HEK293 (cell line): Measurements from ENCODE around the gene HGFAC.
A peak's percentile ranks its signal among the peaks of the same experiment; 100 is the strongest.

Source experiments
- CTCF ChIA-PET: fragments of 350-600 bp; formaldehyde crosslinking; extraction: SDS; loops from one replicate; lab custom pipeline; 2021; ENCODE audit warnings: antibody characterized with exemption; lab: Yijun Ruan, JAX
- POLR2A ChIA-PET: fragments of 300-600 bp; formaldehyde crosslinking; extraction: SDS; loops from one replicate; lab custom pipeline; 2020; ENCODE audit warnings: antibody characterized with exemption, inconsistent platforms; lab: Yijun Ruan, JAX
- H3K27ac ChIP-seq: fragments of 200-500 bp; sonication (Bioruptor generic); 2 replicates; pipeline ENCODE4 v1.5.1; 2014; ENCODE audit warnings: low read depth, low read length, control low read depth, inconsistent platforms; ENCODE audit errors: extremely low read depth
- H3K36me3 ChIP-seq, 2 experiments: fragments of 200-500 bp in 1 of 2; sonication (Bioruptor generic) in 1 of 2; 1 replicate in 1 of 2; 2 replicates in 1 of 2; pipeline ENCODE4 v1.5.1; 2014 to 2017; ENCODE audit warnings: inconsistent platforms in 2 of 2, low read length in 2 of 2; ENCODE audit not compliant: control insufficient read depth in 2 of 2, insufficient read depth in 1 of 2
- H3K4me1 ChIP-seq: fragments of 200-500 bp; sonication (Bioruptor generic); 2 replicates; pipeline ENCODE4 v1.5.1; 2014; ENCODE audit warnings: mild to moderate bottlenecking, low read length, inconsistent platforms; ENCODE audit not compliant: control insufficient read depth, insufficient read depth
- H3K4me3 ChIP-seq: 2 replicates; pipeline ENCODE4 v1.5.1; 2011; ENCODE audit warnings: low read depth, mild to moderate bottlenecking, control low read depth, low read length, moderate library complexity
- H3K9me3 ChIP-seq: fragments of 200-500 bp; sonication (Bioruptor generic); 2 replicates; pipeline ENCODE4 v1.5.1; 2014; ENCODE audit warnings: low read depth, low read length, inconsistent platforms; ENCODE audit not compliant: control insufficient read depth, insufficient read depth
- BCL11A ChIP-seq: fragments of 450-650 bp; formaldehyde crosslinking; IDR thresholded peaks from 2 replicates; pipeline ENCODE4 v1.5.1; 2016; ENCODE audit warnings: low read depth, missing biosample characterization, missing genetic modification characterization
- GLIS1 ChIP-seq: fragments of 450-650 bp; formaldehyde crosslinking; IDR thresholded peaks from 2 replicates; pipeline ENCODE4 v1.5.1; 2016; ENCODE audit warnings: missing biosample characterization, missing genetic modification characterization
- GLIS2 ChIP-seq: fragments of 450-650 bp; formaldehyde crosslinking; IDR thresholded peaks from 2 replicates; pipeline ENCODE4 v1.5.1; 2016; ENCODE audit warnings: missing biosample characterization, missing genetic modification characterization
- IKZF3 ChIP-seq: fragments of 450-650 bp; IDR thresholded peaks from 2 replicates; pipeline ENCODE4 v1.5.0; 2018; ENCODE audit warnings: missing biosample characterization, mild to moderate bottlenecking, missing genetic modification characterization, moderate library complexity
- KLF10 ChIP-seq: fragments of 450-650 bp; IDR thresholded peaks from 2 replicates; pipeline ENCODE4 v1.5.1; 2018; ENCODE audit warnings: missing biosample characterization, mild to moderate bottlenecking, missing genetic modification characterization
- KLF8 ChIP-seq: fragments of 450-650 bp; formaldehyde crosslinking; IDR thresholded peaks from 2 replicates; pipeline ENCODE4 v1.5.1; 2016; ENCODE audit warnings: missing biosample characterization, missing genetic modification characterization
- KLF9 ChIP-seq: fragments of 450-650 bp; formaldehyde crosslinking; IDR thresholded peaks from 2 replicates; pipeline ENCODE4 v1.5.1; 2016; ENCODE audit warnings: missing biosample characterization, missing genetic modification characterization, low read depth
- OSR2 ChIP-seq: fragments of 450-650 bp; formaldehyde crosslinking; IDR thresholded peaks from 2 replicates; pipeline ENCODE4 v1.5.1; 2016; ENCODE audit warnings: missing biosample characterization, missing genetic modification characterization
- RBAK ChIP-seq: fragments of 450-650 bp; formaldehyde crosslinking; IDR thresholded peaks from 2 replicates; pipeline ENCODE4 v1.5.1; 2016; ENCODE audit warnings: missing biosample characterization, missing genetic modification characterization
- REPIN1 ChIP-seq: fragments of 450-650 bp; formaldehyde crosslinking; IDR thresholded peaks from 2 replicates; pipeline ENCODE4 v1.5.1; 2017; ENCODE audit warnings: missing biosample characterization, missing genetic modification characterization, low read depth
- SCRT2 ChIP-seq: fragments of 450-650 bp; formaldehyde crosslinking; IDR thresholded peaks from 2 replicates; pipeline ENCODE4 v1.5.1; 2016; ENCODE audit warnings: missing biosample characterization, missing genetic modification characterization
- ZEB2 ChIP-seq: fragments of 450-650 bp; formaldehyde crosslinking; IDR thresholded peaks from 2 replicates; pipeline ENCODE4 v1.5.1; 2016; ENCODE audit warnings: missing biosample characterization, missing genetic modification characterization
- ZIC2 ChIP-seq: fragments of 450-650 bp; formaldehyde crosslinking; IDR thresholded peaks from 2 replicates; pipeline ENCODE4 v1.5.1; 2016; ENCODE audit warnings: missing biosample characterization, missing genetic modification characterization
- ZNF112 ChIP-seq: fragments of 450-650 bp; formaldehyde crosslinking; IDR thresholded peaks from 2 replicates; pipeline ENCODE4 v1.5.0; 2017; ENCODE audit warnings: missing biosample characterization, missing genetic modification characterization
- ZNF132 ChIP-seq: fragments of 450-650 bp; formaldehyde crosslinking; IDR thresholded peaks from 2 replicates; pipeline ENCODE4 v1.5.1; 2017; ENCODE audit warnings: missing biosample characterization, missing genetic modification characterization, borderline replicate concordance
- ZNF169 ChIP-seq: fragments of 450-650 bp; formaldehyde crosslinking; IDR thresholded peaks from 2 replicates; pipeline ENCODE4 v1.5.1; 2016; ENCODE audit warnings: missing biosample characterization, missing genetic modification characterization
- ZNF175 ChIP-seq: fragments of 450-650 bp; formaldehyde crosslinking; IDR thresholded peaks from 2 replicates; pipeline ENCODE4 v1.5.1; 2016; ENCODE audit warnings: missing biosample characterization, missing genetic modification characterization
- ZNF239 ChIP-seq: fragments of 450-650 bp; formaldehyde crosslinking; IDR thresholded peaks from 2 replicates; pipeline ENCODE4 v1.5.1; 2016; ENCODE audit warnings: missing biosample characterization, missing genetic modification characterization
- ZNF354C ChIP-seq: fragments of 450-650 bp; formaldehyde crosslinking; IDR thresholded peaks from 2 replicates; pipeline ENCODE4 v1.5.1; 2016; ENCODE audit warnings: missing biosample characterization, missing genetic modification characterization, low read depth, borderline replicate concordance
- ZNF514 ChIP-seq: fragments of 450-650 bp; formaldehyde crosslinking; IDR thresholded peaks from 2 replicates; pipeline ENCODE4 v1.5.1; 2016; ENCODE audit warnings: missing biosample characterization, missing genetic modification characterization
- ZNF585B ChIP-seq: fragments of 450-650 bp; formaldehyde crosslinking; IDR thresholded peaks from 2 replicates; pipeline ENCODE4 v1.5.1; 2016; ENCODE audit warnings: missing biosample characterization, missing genetic modification characterization
- ZNF600 ChIP-seq: fragments of 450-650 bp; formaldehyde crosslinking; IDR thresholded peaks from 2 replicates; pipeline ENCODE4 v1.5.1; 2016; ENCODE audit warnings: missing biosample characterization, missing genetic modification characterization
- ZNF654 ChIP-seq: fragments of 450-650 bp; formaldehyde crosslinking; IDR thresholded peaks from 2 replicates; pipeline ENCODE4 v1.5.1; 2016; ENCODE audit warnings: low read depth, missing biosample characterization, missing genetic modification characterization
- ZNF776 ChIP-seq: fragments of 450-650 bp; formaldehyde crosslinking; IDR thresholded peaks from 2 replicates; pipeline ENCODE4 v1.5.0; 2017; ENCODE audit warnings: missing biosample characterization, missing genetic modification characterization, borderline replicate concordance
- TF ChIP-seq, protein P1 (sequence below): fragments of 450-650 bp; formaldehyde crosslinking; IDR thresholded peaks from 2 replicates; pipeline ENCODE4 v1.5.1; 2016; ENCODE audit warnings: missing biosample characterization, missing genetic modification characterization
- TF ChIP-seq, protein P2 (sequence below): fragments of 450-650 bp; formaldehyde crosslinking; IDR thresholded peaks from 2 replicates; pipeline ENCODE4 v1.5.1; 2017; ENCODE audit warnings: missing biosample characterization, mild to moderate bottlenecking, missing genetic modification characterization, moderate library complexity
- TF ChIP-seq, protein P3 (sequence below): fragments of 450-650 bp; formaldehyde crosslinking; optimal IDR thresholded peaks from 2 replicates; pipeline ENCODE3; 2016; ENCODE audit warnings: missing biosample characterization, mild to moderate bottlenecking, missing genetic modification characterization
- TF ChIP-seq, protein P4 (sequence below): fragments of 450-650 bp; formaldehyde crosslinking; IDR thresholded peaks from 2 replicates; pipeline ENCODE4 v1.5.1; 2016; ENCODE audit warnings: missing biosample characterization, missing genetic modification characterization
- TF ChIP-seq, protein P5 (sequence below): fragments of 450-650 bp; formaldehyde crosslinking; IDR thresholded peaks from 2 replicates; pipeline ENCODE4 v1.5.1; 2016; ENCODE audit warnings: missing biosample characterization, missing genetic modification characterization

The HGFAC gene

DNA sequence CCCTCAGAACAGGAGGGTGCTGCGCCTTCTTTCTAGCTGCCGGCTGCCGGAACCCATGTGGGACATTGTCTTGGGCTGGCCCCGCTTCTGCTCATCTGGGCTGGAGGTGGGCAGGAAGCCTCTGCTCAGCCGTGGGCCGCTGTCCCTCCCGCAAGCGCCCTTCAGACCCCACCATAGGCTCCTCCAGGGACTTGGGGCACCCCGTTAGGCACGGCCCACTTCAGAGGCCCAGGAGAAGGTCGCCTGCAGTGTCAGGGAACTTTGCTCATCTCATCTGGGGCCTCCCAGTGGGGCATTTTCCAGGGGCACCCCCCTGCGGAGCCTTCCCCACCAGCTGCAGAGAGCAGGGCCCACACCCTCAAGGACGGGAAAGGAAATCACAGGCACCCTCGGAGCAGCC lies 54.3 kb downstream of the HGFAC start:
- H3K4me3 ChIP-seq = no peak overlapping the region
- H3K27ac ChIP-seq = no peak overlapping the region
- H3K4me1 ChIP-seq = no peaks in the 10 kb centered on the region
- POLR2A ChIA-PET = interaction anchor here (0.6 to 1.5 kb wide), 2 partner anchors 10 to 460 kb away, joined by 3 read pairs; no protein-coding TSS in a partner anchor
- CTCF ChIA-PET = interaction anchor here (1.2 kb wide), 1 partner anchor 15 kb away, joined by 3 read pairs; no protein-coding TSS in a partner anchor
- H3K9me3 ChIP-seq = no peaks in the 10 kb centered on the region
- TF ChIP-seq ZNF112 (tag by site-specific recombination) (no peak), ZNF169 (no peak), IKZF3 (tag by site-specific recombination) (no peak), GLIS1 (tag by site-specific recombination) (peak; percentile 64), RBAK (no peak), GLIS2 (tag by site-specific recombination) (0 out of 2 replicates have a peak, but pooled peaks have one; percentile 41), KLF10 (tag by site-specific recombination) (no peak), ZIC2 (peak; percentile 76), ZNF585B (tag by site-specific recombination) (no peak), ZNF175 (tag by site-specific recombination) (no peak), ZNF776 (tag by site-specific recombination) (no peak), ZEB2 (tag by site-specific recombination) (no peak), REPIN1 (no peak), BCL11A (tag by site-specific recombination) (no peak)
- TF ChIP-seq, protein P1, sequence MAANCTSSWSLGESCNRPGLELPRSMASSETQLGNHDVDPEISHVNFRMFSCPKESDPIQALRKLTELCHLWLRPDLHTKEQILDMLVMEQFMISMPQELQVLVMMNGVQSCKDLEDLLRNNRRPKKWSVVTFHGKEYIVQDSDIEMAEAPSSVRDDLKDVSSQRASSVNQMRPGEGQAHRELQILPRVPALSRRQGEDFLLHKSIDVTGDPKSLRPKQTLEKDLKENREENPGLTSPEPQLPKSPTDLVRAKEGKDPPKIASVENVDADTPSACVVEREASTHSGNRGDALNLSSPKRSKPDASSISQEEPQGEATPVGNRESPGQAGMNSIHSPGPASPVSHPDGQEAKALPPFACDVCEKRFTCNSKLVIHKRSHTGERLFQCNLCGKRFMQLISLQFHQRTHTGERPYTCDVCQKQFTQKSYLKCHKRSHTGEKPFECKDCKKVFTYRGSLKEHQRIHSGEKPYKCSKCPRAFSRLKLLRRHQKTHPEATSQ (tag by site-specific recombination) = no peak
- TF ChIP-seq, protein P2, sequence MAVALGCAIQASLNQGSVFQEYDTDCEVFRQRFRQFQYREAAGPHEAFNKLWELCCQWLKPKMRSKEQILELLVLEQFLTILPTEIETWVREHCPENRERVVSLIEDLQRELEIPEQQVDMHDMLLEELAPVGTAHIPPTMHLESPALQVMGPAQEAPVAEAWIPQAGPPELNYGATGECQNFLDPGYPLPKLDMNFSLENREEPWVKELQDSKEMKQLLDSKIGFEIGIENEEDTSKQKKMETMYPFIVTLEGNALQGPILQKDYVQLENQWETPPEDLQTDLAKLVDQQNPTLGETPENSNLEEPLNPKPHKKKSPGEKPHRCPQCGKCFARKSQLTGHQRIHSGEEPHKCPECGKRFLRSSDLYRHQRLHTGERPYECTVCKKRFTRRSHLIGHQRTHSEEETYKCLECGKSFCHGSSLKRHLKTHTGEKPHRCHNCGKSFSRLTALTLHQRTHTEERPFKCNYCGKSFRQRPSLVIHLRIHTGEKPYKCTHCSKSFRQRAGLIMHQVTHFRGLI (tag by site-specific recombination) = no peak
- TF ChIP-seq, protein P3, sequence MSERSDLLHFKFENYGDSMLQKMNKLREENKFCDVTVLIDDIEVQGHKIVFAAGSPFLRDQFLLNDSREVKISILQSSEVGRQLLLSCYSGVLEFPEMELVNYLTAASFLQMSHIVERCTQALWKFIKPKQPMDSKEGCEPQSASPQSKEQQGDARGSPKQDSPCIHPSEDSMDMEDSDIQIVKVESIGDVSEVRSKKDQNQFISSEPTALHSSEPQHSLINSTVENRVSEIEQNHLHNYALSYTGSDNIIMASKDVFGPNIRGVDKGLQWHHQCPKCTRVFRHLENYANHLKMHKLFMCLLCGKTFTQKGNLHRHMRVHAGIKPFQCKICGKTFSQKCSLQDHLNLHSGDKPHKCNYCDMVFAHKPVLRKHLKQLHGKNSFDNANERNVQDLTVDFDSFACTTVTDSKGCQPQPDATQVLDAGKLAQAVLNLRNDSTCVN (tag by site-specific recombination) = no peak
- no peaks in the 10 kb centered on the region for H3K36me3 ChIP-seq

DNA sequence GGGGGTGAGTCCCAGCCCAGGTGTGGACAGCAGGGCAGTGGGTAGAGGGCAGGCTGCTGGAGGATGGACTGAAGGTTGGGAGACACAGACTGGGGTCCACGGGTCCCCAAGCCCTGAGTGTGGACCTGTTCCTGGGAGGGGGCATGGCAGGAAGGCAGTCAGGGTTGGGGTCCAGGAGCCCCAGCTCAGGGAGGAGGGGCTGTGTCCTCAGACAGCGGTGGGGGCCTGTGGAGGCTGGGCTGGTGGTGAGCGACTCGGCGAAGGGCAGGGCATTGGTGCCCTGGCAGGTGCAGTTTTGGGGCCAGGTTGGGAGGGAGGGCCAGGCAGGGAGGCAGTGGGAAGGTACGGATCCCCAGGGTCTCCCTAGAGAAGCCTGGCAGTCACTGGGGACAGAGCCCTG lies 55.3 kb downstream of the HGFAC start:
- Histone ChIP-seq H3K4me1 (no peaks in the 10 kb centered on the region), H3K9me3 (no peaks in the 10 kb centered on the region), H3K36me3 (no peaks in the 10 kb centered on the region), H3K4me3 (no peak overlapping the region), H3K27ac (no peak overlapping the region)
- POLR2A ChIA-PET = no interaction called here
- no peak for TF ChIP-seq KLF9
- TF ChIP-seq ZNF654 = no peak
- TF ChIP-seq, protein P4, sequence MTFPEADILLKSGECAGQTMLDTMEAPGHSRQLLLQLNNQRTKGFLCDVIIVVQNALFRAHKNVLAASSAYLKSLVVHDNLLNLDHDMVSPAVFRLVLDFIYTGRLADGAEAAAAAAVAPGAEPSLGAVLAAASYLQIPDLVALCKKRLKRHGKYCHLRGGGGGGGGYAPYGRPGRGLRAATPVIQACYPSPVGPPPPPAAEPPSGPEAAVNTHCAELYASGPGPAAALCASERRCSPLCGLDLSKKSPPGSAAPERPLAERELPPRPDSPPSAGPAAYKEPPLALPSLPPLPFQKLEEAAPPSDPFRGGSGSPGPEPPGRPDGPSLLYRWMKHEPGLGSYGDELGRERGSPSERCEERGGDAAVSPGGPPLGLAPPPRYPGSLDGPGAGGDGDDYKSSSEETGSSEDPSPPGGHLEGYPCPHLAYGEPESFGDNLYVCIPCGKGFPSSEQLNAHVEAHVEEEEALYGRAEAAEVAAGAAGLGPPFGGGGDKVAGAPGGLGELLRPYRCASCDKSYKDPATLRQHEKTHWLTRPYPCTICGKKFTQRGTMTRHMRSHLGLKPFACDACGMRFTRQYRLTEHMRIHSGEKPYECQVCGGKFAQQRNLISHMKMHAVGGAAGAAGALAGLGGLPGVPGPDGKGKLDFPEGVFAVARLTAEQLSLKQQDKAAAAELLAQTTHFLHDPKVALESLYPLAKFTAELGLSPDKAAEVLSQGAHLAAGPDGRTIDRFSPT = no peak; the same call in 1 of the 2 replicates
- TF ChIP-seq ZNF354C (tag by site-specific recombination) = no peak
- TF ChIP-seq IKZF3 (tag by site-specific recombination) = no peak
- TF ChIP-seq SCRT2 (tag by site-specific recombination) = no peak
- TF ChIP-seq KLF8 (tag by site-specific recombination) = no peak
- TF ChIP-seq ZNF239 = no peak
- TF ChIP-seq OSR2 (tag by site-specific recombination) = no peak
- TF ChIP-seq, protein P5, sequence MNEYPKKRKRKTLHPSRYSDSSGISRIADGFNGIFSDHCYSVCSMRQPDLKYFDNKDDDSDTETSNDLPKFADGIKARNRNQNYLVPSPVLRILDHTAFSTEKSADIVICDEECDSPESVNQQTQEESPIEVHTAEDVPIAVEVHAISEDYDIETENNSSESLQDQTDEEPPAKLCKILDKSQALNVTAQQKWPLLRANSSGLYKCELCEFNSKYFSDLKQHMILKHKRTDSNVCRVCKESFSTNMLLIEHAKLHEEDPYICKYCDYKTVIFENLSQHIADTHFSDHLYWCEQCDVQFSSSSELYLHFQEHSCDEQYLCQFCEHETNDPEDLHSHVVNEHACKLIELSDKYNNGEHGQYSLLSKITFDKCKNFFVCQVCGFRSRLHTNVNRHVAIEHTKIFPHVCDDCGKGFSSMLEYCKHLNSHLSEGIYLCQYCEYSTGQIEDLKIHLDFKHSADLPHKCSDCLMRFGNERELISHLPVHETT (tag by site-specific recombination) = no peak
- no peak for TF ChIP-seq ZNF132 (tag by site-specific recombination)
- TF ChIP-seq ZNF600 = no peak
- no peak for TF ChIP-seq ZNF514 (tag by site-specific recombination)
- CTCF ChIA-PET = no interaction called here
